AG04450 (cell line): ENCODE measurements around the gene FPGS. TPM values are rescaled to one million over a fixed set of nuclear protein-coding genes. Genes with fewer than 3 reads are reported as not detected.

ENCODE experiments used
- CTCF ChIA-PET: fragments of 300-600, 350-600 bp; formaldehyde crosslinking; extraction: SDS; loops from one replicate; lab custom pipeline; 2022; ENCODE audit warnings: antibody characterized with exemption, inconsistent platforms; lab: Charles Lee
- POLR2A ChIA-PET: fragments of 350-600 bp; formaldehyde crosslinking; extraction: SDS; loops from one replicate; lab custom pipeline; 2021; ENCODE audit warnings: antibody characterized with exemption, inconsistent platforms; lab: Yijun Ruan, JAX
- DNase-seq: peaks from one replicate; pipeline ENCODE4 v3.0.0-alpha.2; 2011; ENCODE audit warnings: low read depth, low spot score
- H3K27ac ChIP-seq: one replicate; pipeline ENCODE4 v1.5.1; 2012; ENCODE audit warnings: low read depth, low read length, control low read depth
- H3K27me3 ChIP-seq: one replicate; pipeline ENCODE4 v1.6.0; 2012; ENCODE audit warnings: low read length; ENCODE audit not compliant: control insufficient read depth, insufficient read depth
- H3K4me3 ChIP-seq: 2 replicates; pipeline ENCODE4 v1.5.1; 2011; ENCODE audit warnings: mild to moderate bottlenecking, low read depth, low read length, control low read depth
- H3K9me3 ChIP-seq: 2 replicates; pipeline ENCODE4 v1.5.1; 2012; ENCODE audit warnings: low read length; ENCODE audit not compliant: control insufficient read depth, insufficient read depth
- CTCF ChIP-seq: IDR thresholded peaks from 2 replicates; pipeline ENCODE4 v1.5.1; 2011; ENCODE audit warnings: low read depth, low read length, control low read depth, inconsistent platforms
- polyA plus RNA-seq: library from polyadenylated mRNA; depleted of rRNA; stranded (reverse); fragments of >200 nt; gene quantifications from 2 replicates; pipeline ENCODE4 v1.2.3, GENCODE V29; 2011

FPGS gene
- polyA plus RNA-seq, 1 experiment = 24.8 TPM

GRCh38 chr9:127783111-127784008 is 19.3 kb upstream of the FPGS start:
- Histone ChIP-seq H3K27ac (peak overlapping the region; percentile 11), H3K27me3 (peaks cover 4% of the 10 kb centered on the region), H3K4me3 (no peak overlapping the region), H3K9me3 (no peaks in the 10 kb centered on the region; the same call in 1 of the 2 replicates)
- DNase-seq = no peak
- ChIA-PET POLR2A (no interaction called here), CTCF (interaction anchor here (1.5 to 2.4 kb wide), 5 partner anchors 12 to 195 kb away, joined by 3 to 13 read pairs (median 5); partner anchors contain the start of gene TOR2A)
- no peak for TF ChIP-seq CTCF

GRCh38 chr9:127785023-127785932 is 17.4 kb upstream of the FPGS start:
- DNase-seq = no peak
- Histone ChIP-seq H3K27me3 (peaks cover 3% of the 10 kb centered on the region), H3K9me3 (no peaks in the 10 kb centered on the region; the same call in 1 of the 2 replicates), H3K4me3 (peak overlapping the region; percentile 68), H3K27ac (no peak overlapping the region)
- ChIA-PET POLR2A (interaction anchor here (0.6 to 1.9 kb wide), 5 partner anchors 14 to 113 kb away, joined by 3 to 5 read pairs (median 4); partner anchors contain the start of gene TOR2A), CTCF (interaction anchor here (0.6 to 2.5 kb wide), 21 partner anchors 8 to 372 kb away, joined by 3 to 13 read pairs (median 4); partner anchors contain the start of genes ST6GALNAC4 and TOR2A)
- peak; percentile 72 for TF ChIP-seq CTCF

GRCh38 chr9:127785933-127786772 is 16.5 kb upstream of the FPGS start, which contains the start of gene CDK9:
Gene CDK9, plus strand, starts transcription at chr9:127786034. Its CDS starts 115 bp downstream, at chr9:127786149.
- CTCF ChIA-PET = interaction anchor here (0.6 to 2.5 kb wide), 12 partner anchors 14 to 373 kb away, joined by 3 to 11 read pairs (median 4); partner anchors contain the start of gene TOR2A

More at GRCh38 chr9:127785933-127786772, 16.5 kb upstream of the FPGS start, which contains the start of gene CDK9:
- Histone ChIP-seq H3K27ac (peak within 1 kb of the TSS; percentile 75), H3K4me3 (peak within 1 kb of the TSS; percentile 89), H3K9me3 (no peaks in the 10 kb centered on the region; the same call in 1 of the 2 replicates), H3K27me3 (no peaks in the 10 kb centered on the region)
- no peak for DNase-seq
- POLR2A ChIA-PET = interaction anchor here (0.6 to 1.9 kb wide), 6 partner anchors 12 to 112 kb away, joined by 3 to 5 read pairs (median 4); partner anchors contain the start of gene TOR2A
- TF ChIP-seq CTCF = no peak
